D341Med (cell line): ENCODE results near the gene SET.
"Not testable (repeated sequence)": the region's sequence is repeated elsewhere in the genome, so short reads cannot be mapped to it uniquely, and the experiment has no call there.

Experiments
- DNase-seq: peaks from one replicate; pipeline ENCODE4 v3.0.0; 2012; ENCODE audit warnings: low spot score

The SET gene, protein sequence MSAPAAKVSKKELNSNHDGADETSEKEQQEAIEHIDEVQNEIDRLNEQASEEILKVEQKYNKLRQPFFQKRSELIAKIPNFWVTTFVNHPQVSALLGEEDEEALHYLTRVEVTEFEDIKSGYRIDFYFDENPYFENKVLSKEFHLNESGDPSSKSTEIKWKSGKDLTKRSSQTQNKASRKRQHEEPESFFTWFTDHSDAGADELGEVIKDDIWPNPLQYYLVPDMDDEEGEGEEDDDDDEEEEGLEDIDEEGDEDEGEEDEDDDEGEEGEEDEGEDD

DNA sequence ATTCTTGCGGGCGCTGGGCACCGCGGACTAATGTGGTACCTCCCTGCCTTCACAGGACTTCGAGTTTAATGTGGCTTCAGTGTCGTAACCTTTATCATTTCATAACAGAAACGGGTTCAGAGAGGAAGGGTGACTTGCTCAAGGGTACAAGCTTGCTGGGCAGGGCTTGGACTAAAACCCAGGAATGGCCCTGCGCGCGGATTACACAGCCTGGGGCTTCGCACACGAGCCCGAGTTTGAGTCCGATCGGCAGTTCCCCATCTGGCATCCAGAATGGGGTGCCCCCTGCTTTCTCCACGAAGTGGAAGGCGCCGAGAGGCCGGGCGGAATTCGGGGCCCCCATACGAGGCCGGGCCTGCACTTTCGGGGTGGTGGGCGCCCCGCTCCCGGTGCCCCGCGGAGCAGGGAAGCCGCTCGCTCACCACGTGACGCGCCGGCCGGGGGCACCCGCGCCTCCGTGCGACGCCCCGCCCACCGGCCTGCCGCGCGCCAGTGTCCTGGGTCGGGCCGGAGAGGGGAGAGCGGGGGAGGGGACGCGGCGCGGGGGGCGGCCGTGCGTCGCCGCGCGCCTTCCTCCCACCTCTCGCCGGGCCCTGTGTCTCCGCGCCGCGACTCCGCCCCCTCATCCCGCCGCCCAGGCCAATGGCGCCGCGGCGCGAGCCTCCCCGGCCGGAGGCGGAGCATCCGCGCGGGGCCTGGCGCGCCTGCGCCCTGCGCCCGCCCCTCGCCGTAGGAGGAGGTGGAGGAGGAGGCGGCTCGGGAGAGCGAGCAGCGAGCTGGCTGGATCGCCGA lies at the start of gene SET:
Gene SET, plus strand, starts transcription at position 722 of the 792 bp plus-strand sequence. CDS start 361 bp downstream, outside the sequence.
- peak; percentile 99 for DNase-seq

DNA sequence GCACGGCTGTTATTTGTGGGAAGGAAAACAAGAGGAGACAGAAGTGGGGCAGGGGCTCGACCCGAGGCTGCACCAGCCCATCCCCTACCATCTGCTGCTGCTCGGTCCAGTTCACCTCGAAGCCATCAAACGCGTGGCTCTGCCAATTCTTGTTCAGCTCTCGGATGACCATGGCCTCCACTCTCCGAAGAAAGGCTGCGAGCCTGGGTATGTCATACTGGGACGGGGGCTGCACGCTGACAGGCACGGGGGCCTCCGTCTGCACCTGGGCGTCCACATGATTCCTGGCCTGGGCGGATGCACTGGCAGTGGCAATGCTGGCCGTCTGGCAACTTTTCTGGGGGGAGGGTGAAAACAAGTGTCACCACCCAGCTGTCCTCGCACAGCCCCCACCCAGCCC lies 48.4 kb upstream of the SET start:
- DNase-seq, result peak; percentile 14

DNA sequence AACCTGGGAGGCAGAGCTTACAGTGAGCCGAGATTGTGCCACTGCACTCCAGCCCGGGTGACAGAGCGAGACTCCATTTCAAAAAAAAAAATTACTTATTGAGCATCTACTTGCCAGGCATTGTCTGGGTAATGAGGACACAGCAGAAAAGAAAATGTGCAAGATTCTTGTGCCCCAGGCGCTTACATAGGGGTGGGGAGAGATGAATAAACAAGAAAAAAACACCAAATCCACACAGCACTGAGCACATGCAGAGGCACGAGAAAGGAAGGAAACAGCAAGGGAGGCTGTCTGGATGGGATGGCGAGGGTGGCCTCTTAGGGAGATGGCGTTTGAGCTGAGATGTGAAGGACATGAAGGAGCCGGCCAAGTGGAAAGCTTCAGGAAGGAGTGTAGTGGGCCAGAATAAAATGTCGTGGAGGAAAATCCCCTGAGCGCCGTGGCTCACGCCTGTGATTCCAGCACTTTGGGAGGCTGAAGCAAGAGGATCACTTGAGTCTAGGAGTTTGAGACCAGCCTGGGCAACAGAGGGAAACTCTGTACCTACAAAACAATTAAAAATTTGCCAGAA lies 46.3 kb upstream of the SET start:
- DNase-seq, result no peak

DNA sequence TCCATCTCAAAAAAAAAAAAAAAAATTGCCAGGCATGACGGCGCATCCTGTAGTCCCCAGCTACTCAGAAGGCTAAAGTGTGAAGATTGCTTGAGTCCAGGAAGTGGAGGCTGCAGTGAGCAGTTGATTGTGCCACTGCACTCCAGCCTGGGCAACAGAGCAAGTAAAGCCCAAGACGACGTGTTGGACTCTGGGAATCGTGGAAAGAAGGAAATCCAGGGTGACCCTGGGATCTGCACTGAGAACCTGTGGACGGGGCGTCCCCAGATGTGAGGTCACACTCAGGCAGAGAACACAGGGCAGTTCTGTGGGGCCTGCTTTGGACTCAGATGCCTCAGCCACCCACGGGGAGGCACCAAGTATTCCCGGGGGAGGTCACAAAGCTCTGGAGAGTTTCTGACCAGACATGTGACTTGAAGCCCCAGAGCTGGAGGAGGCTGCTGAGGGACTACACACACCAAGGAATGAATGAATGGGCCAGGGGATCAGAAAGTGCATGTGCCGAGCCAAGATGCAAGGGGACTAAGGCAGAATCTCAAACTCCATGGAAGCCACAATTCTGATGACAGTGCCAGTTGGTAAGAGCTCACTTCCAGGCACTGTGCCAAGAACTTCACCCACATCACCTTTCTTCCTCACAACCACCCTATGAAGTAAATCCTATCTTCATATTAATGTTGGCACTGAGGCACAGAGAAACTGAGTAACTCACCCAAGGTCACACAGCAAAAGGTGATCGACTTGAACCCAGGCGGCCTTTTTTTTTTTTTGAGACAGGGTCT lies 45.3 kb upstream of the SET start:
- DNase-seq, result peak; percentile 36

DNA sequence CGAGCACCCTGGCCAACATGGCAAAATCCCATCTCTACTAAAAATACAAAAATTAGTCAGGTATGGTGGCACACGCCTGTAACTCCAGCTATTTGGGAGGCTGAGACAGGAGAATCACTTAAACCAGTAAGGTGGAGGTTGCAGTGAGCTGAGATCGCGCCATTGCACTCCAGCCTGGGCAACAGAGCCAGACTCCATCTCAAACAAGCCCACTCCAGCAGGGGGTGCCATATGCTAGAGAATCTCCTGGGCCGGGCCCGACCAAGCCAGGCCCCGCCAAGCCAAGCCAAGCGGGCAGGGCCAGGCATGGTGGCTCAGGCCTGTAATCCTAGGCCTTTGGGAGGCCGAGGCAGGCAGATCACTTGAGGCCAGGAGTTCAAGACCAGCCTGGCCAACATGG lies 40.8 kb upstream of the SET start:
- peak; percentile 64 for DNase-seq

DNA sequence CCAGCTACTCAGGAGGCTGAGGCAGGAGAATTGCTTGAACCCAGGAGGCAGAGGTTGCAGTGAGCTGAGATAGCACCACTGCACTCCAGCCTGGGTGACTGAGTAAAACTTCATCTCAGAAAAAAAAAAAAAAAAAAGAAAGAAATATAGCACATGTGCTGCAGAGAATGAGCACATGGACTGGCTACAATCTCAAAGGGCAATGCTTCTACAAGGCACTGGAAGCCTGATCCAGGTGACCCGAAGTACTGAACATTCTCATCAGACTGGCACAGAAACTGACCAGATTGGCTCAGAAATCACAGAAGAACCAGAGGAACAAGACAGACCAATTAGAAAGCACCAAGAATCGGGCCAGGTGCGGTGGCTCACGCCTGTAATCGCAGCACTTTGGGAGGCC lies 37.2 kb upstream of the SET start:
- DNase-seq, result no peak

DNA sequence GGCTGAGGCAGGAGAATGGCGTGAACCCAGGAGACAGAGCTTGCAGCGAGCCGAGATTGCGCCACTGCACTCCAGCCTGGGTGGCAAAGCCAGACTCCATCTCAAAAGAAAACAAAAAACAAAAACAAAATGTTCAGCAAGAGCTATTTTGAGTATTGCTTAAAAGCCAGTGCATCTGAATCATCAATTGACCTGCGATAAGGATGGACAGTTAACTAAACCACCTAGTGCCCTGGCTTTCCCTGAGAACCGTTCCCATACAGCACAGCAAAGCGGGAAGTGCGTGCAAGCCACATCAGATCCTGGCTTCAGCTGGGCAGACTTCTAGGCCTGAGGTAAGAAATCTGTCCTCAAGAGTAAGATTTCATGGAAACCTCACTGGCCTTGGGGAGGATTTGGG lies 35.1 kb upstream of the SET start:
- no peak for DNase-seq

DNA sequence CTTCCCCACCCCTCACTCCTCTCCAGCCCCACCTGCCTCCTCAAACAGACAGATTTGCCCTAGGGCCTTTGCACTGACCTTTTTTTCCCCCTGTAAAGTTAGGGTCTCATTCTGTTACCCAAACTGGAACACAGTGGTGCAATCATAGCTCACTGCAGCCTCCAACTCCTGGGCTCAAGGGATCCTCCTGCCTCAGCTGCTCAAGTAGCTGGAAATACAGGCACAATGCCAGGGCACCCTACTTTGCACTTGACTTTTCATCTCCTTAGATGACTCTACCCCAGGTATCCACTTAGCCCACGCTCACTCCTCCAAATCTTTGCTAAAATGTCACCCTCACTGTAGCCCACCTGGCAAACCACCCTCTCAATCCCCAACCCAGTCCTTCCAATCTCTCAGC lies 34.5 kb upstream of the SET start:
- DNase-seq, result no peak

DNA sequence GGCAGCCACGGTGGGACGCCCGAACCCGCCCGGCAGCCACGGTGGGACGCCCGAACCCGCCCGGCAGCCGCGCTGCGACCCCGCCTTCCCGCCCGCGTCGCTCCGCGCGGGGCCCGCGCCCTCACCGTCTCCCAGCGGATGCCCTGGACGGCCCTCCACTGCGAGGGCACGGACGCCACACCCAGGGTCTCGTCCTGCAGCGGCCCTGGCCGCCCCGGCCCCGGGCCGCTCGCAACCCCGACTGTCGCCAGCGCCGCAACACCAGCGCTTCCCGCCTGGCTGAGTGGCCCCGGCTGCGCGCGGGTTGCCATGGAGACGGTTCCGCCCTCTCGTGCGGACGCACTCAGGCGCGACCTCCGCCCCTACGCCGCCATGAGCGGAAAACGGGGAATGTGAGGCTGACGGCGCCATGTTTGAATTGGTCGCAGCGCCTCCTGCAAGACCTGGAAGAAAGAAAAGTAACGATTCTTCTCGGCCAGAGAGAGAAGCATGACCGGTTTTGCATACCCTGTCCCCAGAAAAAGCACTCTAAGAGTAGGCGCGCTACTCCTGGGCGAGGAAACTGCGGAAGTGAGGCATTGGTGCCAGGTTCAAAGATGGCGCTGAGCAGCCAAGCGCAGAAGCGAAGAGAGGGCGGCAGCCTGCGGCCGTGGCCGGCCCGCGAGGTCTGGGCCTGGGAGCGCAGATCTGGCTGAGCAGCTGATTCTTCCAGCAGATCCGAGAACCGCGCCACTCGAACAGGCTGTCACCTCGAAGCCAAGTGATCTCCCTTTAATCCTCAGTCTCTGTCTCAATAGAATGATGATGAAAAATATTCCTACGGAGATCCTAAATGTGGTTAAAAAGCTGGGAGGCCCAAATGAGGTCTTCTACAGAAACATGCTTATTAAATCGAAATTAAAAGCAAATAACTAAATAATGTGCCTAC lies 32.3 kb upstream of the SET start, which contains the start of gene DYNC2I2:
Gene DYNC2I2, minus strand, starts transcription at position 432 of the 928 bp plus-strand sequence. Its CDS starts 121 bp downstream, at position 311.
- DNase-seq, result peak; percentile 98

DNA sequence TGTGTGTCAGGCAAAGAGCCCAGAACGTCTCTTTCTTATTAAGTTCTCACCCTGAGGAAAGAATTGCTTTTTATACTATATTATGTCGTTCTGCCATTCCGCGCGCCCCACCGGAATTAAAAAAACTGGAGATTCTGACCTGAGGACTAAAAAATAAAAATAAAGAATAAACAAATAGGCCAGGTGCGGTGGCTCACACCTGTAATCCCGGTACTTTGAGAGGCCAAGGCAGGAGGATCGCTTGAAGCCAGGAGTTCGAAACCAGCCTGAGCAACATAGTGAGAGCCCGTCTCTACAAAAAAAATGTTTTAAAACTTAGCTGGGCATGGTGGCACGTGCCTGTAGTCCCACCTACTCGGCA lies 31.7 kb upstream of the SET start:
- no peak for DNase-seq

DNA sequence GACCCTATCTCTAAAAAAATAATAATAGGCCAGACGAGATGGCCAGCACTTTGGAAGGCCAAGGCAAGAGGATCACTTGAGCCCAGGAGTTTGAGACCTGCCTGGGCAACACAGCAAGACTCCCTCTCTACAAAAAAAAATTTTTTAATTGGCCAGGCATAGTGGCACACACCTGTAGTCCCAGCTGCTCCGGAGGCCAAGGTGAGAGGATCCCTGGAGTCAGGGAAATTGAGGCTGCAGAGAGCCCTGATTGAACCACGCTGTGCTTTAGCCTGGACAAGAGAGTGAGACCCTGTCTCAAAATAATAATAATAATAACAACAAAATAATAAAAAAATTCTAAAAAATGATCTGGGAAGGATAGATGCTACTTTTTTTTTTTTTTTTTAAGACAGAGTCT lies 31.2 kb upstream of the SET start:
- DNase-seq, result no peak

DNA sequence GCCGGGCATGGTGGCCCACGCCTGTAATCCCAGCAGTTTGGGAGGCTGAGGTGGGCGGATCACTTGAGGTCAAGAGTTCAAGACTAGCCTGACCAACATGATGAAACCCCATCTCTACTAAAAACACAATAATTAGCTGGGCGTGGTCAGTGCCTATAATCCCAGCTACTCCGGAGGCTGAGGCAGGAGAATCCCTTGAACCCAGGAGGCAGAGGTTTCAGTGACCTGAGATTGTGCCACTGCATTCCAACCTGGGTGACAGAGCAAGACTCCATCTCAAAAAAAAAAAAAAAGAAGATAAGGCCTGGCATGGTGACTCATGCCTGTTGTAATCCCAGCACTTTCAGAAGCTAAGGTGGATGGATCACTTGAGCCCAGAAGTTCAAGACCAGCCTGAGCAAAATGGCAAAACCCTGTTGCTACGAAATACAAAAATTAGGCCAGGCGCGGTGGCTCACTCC lies 22.5 kb upstream of the SET start:
- not testable (repeated sequence) for DNase-seq

DNA sequence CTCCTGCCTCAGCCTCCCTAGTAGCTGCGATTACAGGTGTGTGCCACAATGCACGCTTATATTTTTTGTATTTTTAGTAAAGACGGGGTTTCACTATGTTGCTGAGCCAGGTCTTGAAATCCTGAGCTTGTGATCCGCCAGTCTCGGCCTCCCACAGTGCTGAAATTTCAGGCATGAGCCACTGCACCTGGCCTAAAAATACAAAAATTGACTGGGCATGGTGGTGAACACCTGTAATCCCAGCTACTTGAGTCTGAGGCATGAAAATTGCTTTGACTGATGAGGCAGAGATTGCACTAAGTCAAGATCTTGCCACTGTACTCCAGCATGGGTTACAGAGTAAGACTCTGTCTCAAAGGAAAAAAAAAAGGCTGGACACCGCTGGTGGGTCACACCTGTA lies 19.2 kb upstream of the SET start:
- DNase-seq, result no peak

DNA sequence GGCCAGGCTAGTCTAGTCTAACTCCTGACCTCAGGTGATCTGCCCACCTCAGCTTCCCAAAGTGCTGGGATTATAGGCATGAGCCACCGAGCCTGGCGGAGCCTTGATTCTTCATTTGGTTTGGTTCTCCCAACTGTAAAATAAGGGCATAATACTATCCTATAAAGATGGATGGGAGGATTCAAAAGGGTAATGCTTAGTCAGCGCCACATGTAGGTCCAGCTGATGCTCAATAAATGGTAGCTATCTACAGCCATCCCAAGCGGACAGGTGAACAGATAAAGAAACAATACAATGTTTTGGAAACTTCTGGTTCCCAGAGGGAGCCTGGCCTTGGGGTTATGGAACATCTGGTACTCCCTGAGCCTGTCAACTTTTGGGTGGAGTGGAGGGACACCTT lies 13.6 kb upstream of the SET start:
- no peak for DNase-seq

DNA sequence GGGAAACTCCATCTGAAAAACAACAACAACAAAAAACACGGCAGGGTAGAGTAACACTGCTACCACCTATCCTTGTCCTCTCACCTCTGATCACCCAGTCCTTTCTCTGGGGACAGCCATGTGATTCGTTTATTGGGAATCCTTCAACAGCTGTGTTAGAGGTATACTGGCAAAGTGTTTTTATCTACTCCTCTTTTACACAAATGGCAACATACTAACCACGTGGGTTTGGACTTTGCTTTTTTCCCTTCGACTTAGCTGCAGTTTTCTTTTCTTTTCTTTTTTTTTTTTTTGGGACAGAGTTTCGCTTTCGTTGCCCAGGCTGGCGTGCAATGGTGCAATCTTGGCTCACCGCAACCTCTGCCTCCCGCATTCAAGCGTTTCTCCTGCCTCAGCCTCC lies 11.2 kb upstream of the SET start:
- no peak for DNase-seq

DNA sequence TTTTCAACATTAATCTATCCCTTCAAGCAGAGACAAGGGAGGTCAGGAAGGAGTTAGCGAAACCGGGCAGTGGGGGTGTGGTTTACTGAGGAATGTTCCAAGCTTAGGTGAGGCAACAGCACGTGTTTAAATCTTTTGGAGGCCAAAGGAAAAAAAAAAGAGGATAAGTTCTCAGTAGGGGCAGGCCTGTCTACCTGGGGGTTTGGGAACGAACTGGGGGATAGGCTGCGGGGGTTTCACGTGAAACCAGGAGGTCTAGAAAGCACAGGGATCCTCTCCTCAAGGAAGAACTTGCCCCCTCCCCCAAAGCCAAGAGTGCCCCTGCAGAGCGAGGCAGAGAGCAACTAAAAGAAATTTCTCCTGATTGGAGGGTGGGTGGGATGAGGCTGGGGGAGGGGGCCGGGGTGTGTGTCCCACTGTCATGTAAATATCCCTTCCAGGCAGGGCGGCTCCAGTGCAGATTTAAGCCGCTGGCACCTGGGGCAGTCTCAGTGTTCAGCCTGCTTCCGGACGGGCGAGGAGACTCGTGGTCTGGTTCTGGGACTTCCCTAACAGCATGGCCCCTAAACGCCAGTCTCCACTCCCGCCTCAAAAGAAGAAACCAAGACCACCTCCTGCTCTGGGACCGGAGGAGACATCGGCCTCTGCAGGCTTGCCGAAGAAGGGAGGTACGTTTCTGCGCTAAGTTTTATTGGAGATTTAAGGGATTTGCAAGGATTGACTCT lies 5.5 kb upstream of the SET start:
- DNase-seq, result peak; percentile 74

DNA sequence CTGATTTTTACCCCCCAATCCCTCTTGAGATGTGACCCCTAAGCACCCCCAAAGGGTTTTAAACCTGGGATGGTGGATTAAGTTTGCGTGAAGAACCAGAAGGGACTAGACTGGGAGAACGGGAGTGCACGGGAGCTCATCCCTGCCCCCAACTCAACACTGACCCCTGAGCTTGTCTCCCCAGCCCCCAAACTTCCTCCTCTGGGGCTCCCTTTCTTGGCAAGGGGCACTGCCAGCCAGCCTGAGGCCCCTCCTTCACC lies 5.0 kb upstream of the SET start:
- DNase-seq, result no peak

DNA sequence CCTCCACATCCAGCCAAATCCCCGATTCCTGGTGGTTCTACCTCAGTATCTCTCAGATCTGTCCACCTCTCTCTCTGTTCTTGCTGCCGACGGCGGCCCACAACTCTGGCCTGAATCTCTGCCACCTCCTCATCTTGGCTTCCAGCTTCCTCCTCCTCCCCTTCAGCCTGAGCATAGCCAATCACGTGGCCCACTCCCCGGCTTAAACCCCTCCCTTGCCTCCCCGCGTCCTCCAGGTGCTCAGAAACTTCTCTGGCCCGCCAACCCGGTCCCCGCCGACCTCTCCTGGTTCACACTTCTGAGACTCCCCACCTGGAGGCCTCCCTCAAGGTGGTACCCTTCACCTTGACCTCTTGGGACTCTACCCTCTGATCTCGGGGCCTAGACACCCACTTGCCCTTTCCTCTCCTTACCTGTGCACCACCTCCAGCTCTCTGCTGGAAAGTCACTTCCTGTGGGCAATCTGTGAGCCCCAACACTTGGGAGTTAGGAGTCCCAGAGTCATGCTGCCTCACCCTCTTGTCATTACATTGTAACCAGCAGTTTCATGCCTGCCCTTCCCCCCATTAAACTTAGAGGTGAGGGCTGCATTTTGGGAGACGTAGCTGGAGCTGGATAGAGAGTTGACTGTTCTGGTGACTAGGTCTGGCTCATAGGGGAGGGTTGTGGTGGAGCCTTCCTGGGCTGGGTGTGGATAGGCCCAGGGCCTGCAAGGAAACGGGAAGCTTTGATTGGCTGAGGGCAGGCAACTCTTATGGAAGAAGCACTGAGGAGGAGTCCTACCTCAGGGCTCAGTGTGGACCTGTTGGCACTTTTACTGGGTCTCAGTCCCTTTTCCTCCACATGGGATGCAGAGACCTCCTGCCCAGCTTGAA lies 4.5 kb upstream of the SET start:
- peak; percentile 76 for DNase-seq

DNA sequence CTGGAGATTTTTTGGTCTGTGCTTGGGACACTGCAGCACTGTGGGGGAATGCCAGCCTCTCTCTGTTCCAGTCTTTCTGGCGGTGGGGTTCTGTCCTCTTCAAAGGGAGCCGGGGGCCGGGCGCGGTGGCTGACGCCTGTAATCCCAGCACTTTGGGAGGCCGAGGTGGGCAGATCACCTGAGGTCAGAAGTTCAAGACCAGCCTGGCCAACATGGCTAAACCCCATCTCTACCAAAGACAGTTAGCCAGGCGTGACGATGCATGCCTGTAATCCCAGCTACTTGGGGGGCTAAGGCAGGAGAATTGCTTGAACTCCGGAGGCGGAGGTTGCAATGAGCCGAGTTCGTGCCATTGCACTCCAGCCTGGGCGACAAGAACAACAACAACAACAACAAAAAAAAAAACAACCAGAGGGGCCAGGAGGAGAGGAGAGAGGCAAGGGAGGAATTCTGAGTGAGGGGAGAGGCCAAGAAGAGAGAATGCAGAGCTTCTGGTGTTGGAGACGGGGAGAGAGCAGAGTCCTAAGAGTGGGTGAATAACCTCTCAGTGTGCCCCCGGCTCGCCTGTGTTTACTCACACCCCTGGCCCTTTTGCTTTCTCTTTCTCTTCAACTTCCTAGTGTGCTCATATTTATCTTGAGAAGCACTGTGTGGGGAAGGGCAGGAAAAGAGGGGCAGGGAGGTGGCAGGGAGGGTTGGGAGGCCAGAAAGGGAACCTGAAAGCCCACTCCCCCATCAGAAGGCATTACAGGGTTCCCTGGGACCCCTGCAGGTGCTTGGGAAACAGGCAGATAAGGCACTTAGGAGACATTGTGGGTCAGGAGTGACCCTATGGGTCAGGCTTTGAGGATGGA lies 3.2 kb upstream of the SET start:
- DNase-seq, result no peak
